Lower lobe of right lung (tissue), 2 donors: ENCODE measurements around the gene TPCN1. TPM values are rescaled to one million over a fixed set of nuclear protein-coding genes. Genes with fewer than 3 reads are reported as not detected.

Experiments used
- ATAC-seq, 2 donors: fragments of 200-7000 bp; cut with Tn5 transposase; one replicate each; pipeline ENCODE4 v1.9.1; 2020 to 2022; ENCODE audit warnings: mild to moderate bottlenecking in 2 of 2, moderate library complexity in 2 of 2
- DNase-seq: peaks from one replicate; pipeline ENCODE4 v3.0.0-alpha.2; 2020
- H3K27ac ChIP-seq: fragments of 200-600 bp; one replicate; pipeline ENCODE4 v1.8.0; 2022
- H3K27me3 ChIP-seq: fragments of 200-600 bp; one replicate; pipeline ENCODE4 v1.8.0; 2022; ENCODE audit warnings: low read depth
- H3K36me3 ChIP-seq: fragments of 200-600 bp; one replicate; pipeline ENCODE4 v1.8.0; 2022; ENCODE audit warnings: mild to moderate bottlenecking
- H3K4me1 ChIP-seq: fragments of 200-600 bp; one replicate; pipeline ENCODE4 v1.8.0; 2022
- H3K4me3 ChIP-seq: fragments of 200-600 bp; one replicate; pipeline ENCODE4 v1.8.0; 2022; ENCODE audit warnings: mild to moderate bottlenecking
- H3K9me3 ChIP-seq: fragments of 200-600 bp; one replicate; pipeline ENCODE4 v1.8.0; 2022
- intact Hi-C: fragments of 100-400 bp; cut with DNase I; formaldehyde crosslinking; loops from one replicate; pipeline ENCODE4 v1.11.0; 2022
- long read RNA-seq: library from polyadenylated mRNA; unstranded; transcript quantifications from one replicate; pipeline ENCODE4 v2.0.0, GENCODE V29; 2021
- total RNA-seq: library from RNA; stranded (reverse); fragmentation: NEBNext Ultra II Directional; extraction: Animal tissue kit (Norgen Biotek cat#: 25700); gene quantifications from one replicate; pipeline ENCODE4 v1.2.1, GENCODE V29; 2021
- TF ChIP-seq, protein P1 (sequence below): fragments of 200-600 bp; IDR thresholded peaks from one replicate; pipeline ENCODE4 v1.8.0; 2022; ENCODE audit warnings: antibody characterized with exemption, mild to moderate bottlenecking
- donor health status: DM: no; HTN: yes; CAD: no; lungs with severe emphysema.

The TPCN1 gene
- 68.1 TPM for total RNA-seq
- long read RNA-seq, full-length matches to known transcripts: 10 of 55 reads
- long read RNA-seq, partial matches to known transcripts: 22 of 55 reads
- long read RNA-seq, other reads (novel, unspliced or antisense): 23 of 55 reads

DNA sequence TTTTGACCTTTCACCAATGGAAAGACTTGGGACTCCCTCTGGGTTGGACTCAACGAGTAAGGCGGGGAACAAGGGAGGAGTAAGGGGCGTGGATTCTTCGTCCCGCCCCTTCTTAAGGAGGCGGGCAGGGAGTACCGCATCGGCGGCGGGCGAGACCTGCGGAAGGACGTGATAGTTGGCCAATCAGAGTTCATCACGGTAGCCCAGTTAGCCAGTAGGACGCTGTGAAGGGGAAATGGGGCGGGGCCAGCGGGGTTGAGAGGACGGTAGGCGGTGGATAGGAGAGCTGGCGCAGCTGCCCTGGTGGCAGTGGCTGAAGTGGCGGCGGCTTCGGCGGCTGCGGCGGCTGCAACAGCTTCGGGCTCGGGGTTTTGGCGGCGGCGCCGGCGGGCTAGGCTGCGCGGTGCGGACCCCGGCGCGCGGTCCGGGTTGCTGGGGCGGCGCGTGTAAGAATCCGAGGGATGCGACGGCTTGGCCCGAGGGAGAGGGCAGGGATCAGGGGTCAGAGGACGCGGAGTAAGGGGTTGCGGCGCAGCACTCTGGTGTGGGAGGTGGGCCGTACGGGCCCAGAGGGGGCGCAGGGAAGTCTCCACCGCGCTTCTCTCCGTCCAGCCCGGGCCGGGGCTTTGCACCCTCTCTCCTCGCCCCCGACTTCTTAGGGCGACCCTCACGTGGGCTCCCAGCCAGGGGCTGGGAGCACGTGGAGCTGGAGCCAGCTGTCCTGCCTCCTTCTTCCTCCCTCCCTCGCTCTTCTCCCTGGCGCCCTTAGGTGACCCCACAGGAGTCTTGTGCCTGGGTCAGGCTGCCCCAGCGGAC, at the start of gene TPCN1:
TPCN1 (plus strand) TSS at position 284 of the 816 bp plus-strand sequence. CDS start 5,389 bp downstream, outside the sequence.
- DNase-seq (peak; percentile 99), ATAC-seq (peak; percentile 98)
- H3K4me1 ChIP-seq: peaks cover 45% of the 10 kb centered on the region
- peak within 1 kb of the TSS; percentile 97 for H3K27ac ChIP-seq
- H3K36me3 ChIP-seq: no peaks in the 10 kb centered on the region
- TF ChIP-seq, protein P1, sequence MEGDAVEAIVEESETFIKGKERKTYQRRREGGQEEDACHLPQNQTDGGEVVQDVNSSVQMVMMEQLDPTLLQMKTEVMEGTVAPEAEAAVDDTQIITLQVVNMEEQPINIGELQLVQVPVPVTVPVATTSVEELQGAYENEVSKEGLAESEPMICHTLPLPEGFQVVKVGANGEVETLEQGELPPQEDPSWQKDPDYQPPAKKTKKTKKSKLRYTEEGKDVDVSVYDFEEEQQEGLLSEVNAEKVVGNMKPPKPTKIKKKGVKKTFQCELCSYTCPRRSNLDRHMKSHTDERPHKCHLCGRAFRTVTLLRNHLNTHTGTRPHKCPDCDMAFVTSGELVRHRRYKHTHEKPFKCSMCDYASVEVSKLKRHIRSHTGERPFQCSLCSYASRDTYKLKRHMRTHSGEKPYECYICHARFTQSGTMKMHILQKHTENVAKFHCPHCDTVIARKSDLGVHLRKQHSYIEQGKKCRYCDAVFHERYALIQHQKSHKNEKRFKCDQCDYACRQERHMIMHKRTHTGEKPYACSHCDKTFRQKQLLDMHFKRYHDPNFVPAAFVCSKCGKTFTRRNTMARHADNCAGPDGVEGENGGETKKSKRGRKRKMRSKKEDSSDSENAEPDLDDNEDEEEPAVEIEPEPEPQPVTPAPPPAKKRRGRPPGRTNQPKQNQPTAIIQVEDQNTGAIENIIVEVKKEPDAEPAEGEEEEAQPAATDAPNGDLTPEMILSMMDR: no peak
- H3K9me3 ChIP-seq: no peaks in the 10 kb centered on the region
- no peaks in the 10 kb centered on the region for H3K27me3 ChIP-seq
- peak within 1 kb of the TSS; percentile 73 for H3K4me3 ChIP-seq
- intact Hi-C loops: no loop called here

DNA sequence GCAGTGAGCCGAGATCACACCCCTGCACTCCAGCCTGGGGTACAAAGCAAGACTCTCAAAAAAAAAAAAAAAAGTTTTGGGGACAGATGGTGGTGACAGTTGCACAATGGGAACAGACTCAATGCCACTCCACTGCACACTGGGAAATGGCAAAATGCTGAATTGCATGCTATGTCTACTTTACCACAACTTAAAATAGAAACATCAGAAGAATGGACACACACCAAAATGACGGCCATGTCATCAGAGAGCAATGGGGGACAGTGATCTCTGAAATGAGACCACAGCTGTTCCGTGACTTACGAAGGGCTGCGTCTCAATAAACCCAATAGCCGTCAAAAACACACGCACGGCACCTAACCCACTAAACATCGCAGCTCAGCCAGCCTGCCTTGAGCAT, 49.7 kb upstream of the TPCN1 start:
- Histone ChIP-seq H3K4me3 (no peak overlapping the region), H3K4me1 (peaks cover 6% of the 10 kb centered on the region), H3K9me3 (no peaks in the 10 kb centered on the region), H3K27ac (no peak overlapping the region), H3K36me3 (peaks cover 100% of the 10 kb centered on the region), H3K27me3 (no peaks in the 10 kb centered on the region)
- intact Hi-C loops: no loop called here
- DNase-seq: no peak
- no peak for ATAC-seq
- TF ChIP-seq, protein P1: no peak

DNA sequence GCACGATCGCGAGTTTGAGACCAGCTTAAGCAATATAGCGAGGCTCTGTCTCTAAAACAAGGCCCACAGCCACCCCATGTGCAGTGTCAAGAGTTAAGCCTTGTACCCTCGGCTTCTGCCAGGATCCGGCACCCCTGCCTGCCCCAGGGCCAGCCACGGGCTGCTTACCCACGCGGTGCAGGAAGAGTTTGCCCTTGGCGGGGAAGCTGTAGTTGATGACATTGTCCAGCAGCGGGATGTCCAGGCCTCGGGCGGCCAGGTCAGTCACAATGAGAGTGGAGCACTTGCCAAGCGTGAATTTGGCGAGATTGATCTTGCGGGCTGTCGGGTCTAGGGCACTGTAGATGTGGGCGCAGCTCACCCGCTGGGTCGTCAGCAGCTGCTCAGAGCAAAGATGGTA, 49.1 kb upstream of the TPCN1 start:
- intact Hi-C loops: no loop called here
- DNase-seq (no peak), ATAC-seq (no peak)
- peaks cover 6% of the 10 kb centered on the region for H3K4me1 ChIP-seq
- TF ChIP-seq, protein P1: no peak
- H3K4me3 ChIP-seq: no peak overlapping the region
- no peaks in the 10 kb centered on the region for H3K9me3 ChIP-seq
- H3K27me3 ChIP-seq: no peaks in the 10 kb centered on the region
- H3K36me3 ChIP-seq: peaks cover 100% of the 10 kb centered on the region
- no peak overlapping the region for H3K27ac ChIP-seq

DNA sequence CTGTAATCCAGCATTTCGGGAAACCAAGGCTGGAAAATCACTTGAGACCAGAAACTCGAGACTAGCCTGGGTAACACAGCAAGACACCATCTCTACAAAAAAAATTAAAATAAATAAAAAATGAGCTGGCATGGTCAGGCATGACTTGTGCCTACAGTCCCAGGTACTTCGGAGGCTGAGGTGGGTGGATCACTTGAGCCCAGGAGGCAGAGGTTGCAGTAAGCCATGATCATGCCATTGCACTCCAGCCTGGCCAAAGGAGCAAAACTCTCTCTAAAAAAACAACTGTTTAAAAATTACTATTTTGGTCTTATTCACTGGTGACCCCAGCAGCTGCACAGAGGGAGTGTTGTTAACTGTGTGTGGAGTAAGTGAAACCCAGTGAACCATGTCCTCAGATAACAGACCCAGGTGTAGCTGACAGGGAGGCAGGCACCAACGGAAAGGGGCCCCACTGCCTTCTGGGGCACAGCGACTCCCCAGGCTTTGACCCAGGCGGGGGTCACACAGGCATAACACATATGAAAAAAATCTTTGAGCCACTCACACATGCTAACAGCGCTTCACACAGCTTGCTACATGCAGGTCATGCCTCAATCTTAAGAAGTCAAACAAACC, 48.1 kb upstream of the TPCN1 start:
- no peaks in the 10 kb centered on the region for H3K9me3 ChIP-seq
- H3K4me1 ChIP-seq: peaks cover 6% of the 10 kb centered on the region
- TF ChIP-seq, protein P1: no peak
- H3K27ac ChIP-seq: no peak overlapping the region
- H3K36me3 ChIP-seq: peaks cover 100% of the 10 kb centered on the region
- DNase-seq: no peak
- intact Hi-C loops: no loop called here
- no peak overlapping the region for H3K4me3 ChIP-seq
- no peaks in the 10 kb centered on the region for H3K27me3 ChIP-seq
- ATAC-seq: no peak

DNA sequence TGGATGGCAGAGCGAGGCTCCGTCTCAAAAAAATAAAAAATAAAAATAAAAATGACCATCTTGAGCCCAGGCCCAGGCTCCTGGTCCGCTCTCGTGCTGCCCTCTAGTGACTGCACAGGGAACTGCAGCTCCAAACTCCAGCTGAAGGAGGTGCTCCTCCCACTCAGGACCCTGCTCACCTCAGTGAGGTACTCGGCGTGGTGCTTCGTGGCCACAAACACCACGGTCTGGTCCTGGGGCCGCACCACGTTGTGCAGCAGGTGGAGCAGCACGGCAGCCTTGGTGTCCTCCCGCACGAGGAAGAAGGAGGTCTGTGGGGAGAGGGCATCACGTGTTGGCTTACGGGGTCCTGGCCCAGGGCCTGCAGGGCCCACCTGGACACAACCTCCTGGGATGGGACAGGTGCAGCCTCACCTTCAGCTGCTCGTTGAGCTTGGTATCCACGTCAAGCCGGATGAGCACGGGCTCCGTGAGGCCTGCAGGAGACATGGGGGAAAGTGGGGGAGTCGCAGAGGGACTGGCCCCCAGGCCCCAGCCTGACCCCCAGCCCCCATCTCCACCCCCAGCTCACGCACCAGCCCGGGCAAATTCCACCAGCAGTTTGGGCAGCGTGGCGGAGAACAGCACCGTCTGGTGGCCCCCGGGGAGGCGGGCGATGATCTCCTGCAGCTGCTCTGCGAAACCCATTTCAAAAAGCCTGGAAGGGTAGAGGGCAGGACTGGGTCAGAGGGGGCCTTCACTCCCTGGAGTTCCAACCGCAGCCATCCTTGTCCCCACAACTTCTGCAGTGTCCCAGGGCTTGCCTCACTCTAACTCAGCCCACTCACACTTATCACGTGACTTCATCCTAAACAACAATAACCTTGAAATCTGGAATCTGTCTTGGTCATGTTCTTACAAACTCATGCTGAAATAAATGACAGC, 46.5 kb upstream of the TPCN1 start:
- Histone ChIP-seq H3K9me3 (no peaks in the 10 kb centered on the region), H3K4me3 (no peak overlapping the region), H3K27ac (no peak overlapping the region), H3K4me1 (peaks cover 6% of the 10 kb centered on the region), H3K36me3 (peaks cover 100% of the 10 kb centered on the region), H3K27me3 (no peaks in the 10 kb centered on the region)
- ATAC-seq (peak; percentile 88 to 89), DNase-seq (peak; percentile 80)
- intact Hi-C loops: no loop called here
- TF ChIP-seq, protein P1: peak; percentile 99
